ENCODE measurements around the gene GRAMD2A. TPM values are rescaled to one million over a fixed set of nuclear protein-coding genes. Genes with fewer than 3 reads are reported as not detected.

GRAMD2A gene
- total and polyA plus RNA-seq, 2 experiments from 2014 or later = 0.70 to 2.8 TPM

- Histone ChIP-seq H3K9me2 (ENCODE audit: insufficient read depth) (no peaks in the 10 kb centered on the region), H3F3A (replicated peaks; ENCODE audit: low read depth) (no peaks in the 10 kb centered on the region), H3K27me3 (ENCODE audit: insufficient read depth) (no peaks in the 10 kb centered on the region), H3K4me2 (no peak overlapping the region), H2AFZ (no peak overlapping the region), H4K20me1 (replicated peaks; ENCODE audit: insufficient read depth) (no peaks in the 10 kb centered on the region), H3K36me3 (ENCODE audit: insufficient read depth) (no peaks in the 10 kb centered on the region), H3K27ac (ENCODE audit: low read depth) (no peak overlapping the region), H3K4me1 (ENCODE audit: insufficient read depth) (no peaks in the 10 kb centered on the region), H3K79me2 (replicated peaks; ENCODE audit: insufficient read depth) (no peaks in the 10 kb centered on the region), H3K4me3 (no peak overlapping the region)
- Mint-ChIP-seq H3K27me3 (ENCODE audit: insufficient read depth, low read depth, poor library complexity) (no peaks in the 10 kb centered on the region), H3K4me3 (no peak overlapping the region), H3K27ac (no peak overlapping the region), H3K4me1 (no peaks in the 10 kb centered on the region), H3K36me3 (ENCODE audit: low read depth) (no peaks in the 10 kb centered on the region), H3K9me3 (no peaks in the 10 kb centered on the region)
- no peak for TF ChIP-seq CREB1 (CRISPR knock-in tag; IDR thresholded peaks at IDR 0.05; ENCODE audit: low read depth)
- TF ChIP-seq REST (IDR thresholded peaks at IDR 0.05; ENCODE audit: unreplicated experiment) = no peak
- no peak for TF ChIP-seq EZH2 (IDR thresholded peaks at IDR 0.05; ENCODE audit: low read depth, unreplicated experiment)
- no peak for TF ChIP-seq CTCF (conservative IDR thresholded peaks at IDR 0.05; ENCODE audit: low read depth in 2 of 2)
- no peak for TF ChIP-seq EZH2phosphoT487 (IDR thresholded peaks at IDR 0.05; ENCODE audit: unreplicated experiment)
- no peak for TF ChIP-seq NANOG (IDR thresholded peaks at IDR 0.05; ENCODE audit: borderline replicate concordance)
- no peak for TF ChIP-seq JUNB (IDR thresholded peaks at IDR 0.05; ENCODE audit: unreplicated experiment)
- ATAC-seq (no peak), DNase-seq (ENCODE audit: low spot score) (no peak)
Measured at GRCh38 chr15:72128359-72128758, 69.2 kb downstream of the GRAMD2A start.

GRCh38 chr15:72127724-72128322 lies 69.8 kb downstream of the GRAMD2A start:
- Histone ChIP-seq H3K27ac (ENCODE audit: low read depth) (no peak overlapping the region), H4K20me1 (replicated peaks; ENCODE audit: insufficient read depth) (no peaks in the 10 kb centered on the region), H3K4me3 (no peak overlapping the region), H3F3A (replicated peaks; ENCODE audit: low read depth) (no peaks in the 10 kb centered on the region), H3K79me2 (replicated peaks; ENCODE audit: insufficient read depth) (no peaks in the 10 kb centered on the region), H3K36me3 (ENCODE audit: insufficient read depth) (no peaks in the 10 kb centered on the region), H2AFZ (no peak overlapping the region), H3K27me3 (ENCODE audit: insufficient read depth) (no peaks in the 10 kb centered on the region), H3K4me1 (ENCODE audit: insufficient read depth) (no peaks in the 10 kb centered on the region), H3K9me2 (ENCODE audit: insufficient read depth) (no peaks in the 10 kb centered on the region), H3K4me2 (no peak overlapping the region)
- Mint-ChIP-seq H3K36me3 (ENCODE audit: low read depth) (no peaks in the 10 kb centered on the region), H3K4me3 (no peak overlapping the region), H3K27me3 (ENCODE audit: insufficient read depth, low read depth, poor library complexity) (no peaks in the 10 kb centered on the region), H3K27ac (no peak overlapping the region), H3K4me1 (no peaks in the 10 kb centered on the region; the same call in 2 of the 3 replicates), H3K9me3 (no peaks in the 10 kb centered on the region)
- DNase-seq (ENCODE audit: low spot score) (no peak), ATAC-seq (no peak)
- TF ChIP-seq EZH2 (IDR thresholded peaks at IDR 0.05; ENCODE audit: low read depth, unreplicated experiment) (no peak), ZNF331 (CRISPR knock-in tag; IDR thresholded peaks at IDR 0.05; ENCODE audit: low read depth) (no peak), NANOG (IDR thresholded peaks at IDR 0.05; ENCODE audit: borderline replicate concordance) (no peak), REST (IDR thresholded peaks at IDR 0.05; ENCODE audit: unreplicated experiment) (no peak), ETS1 (IDR thresholded peaks at IDR 0.05) (no peak), ZNF114 (CRISPR knock-in tag; IDR thresholded peaks at IDR 0.05) (no peak), CTCF (conservative IDR thresholded peaks at IDR 0.05; ENCODE audit: low read depth in 2 of 2) (no peak), STAT1 (IDR thresholded peaks at IDR 0.05; ENCODE audit: unreplicated experiment) (no peak), CREB1 (CRISPR knock-in tag; IDR thresholded peaks at IDR 0.05; ENCODE audit: low read depth) (no peak), JUNB (IDR thresholded peaks at IDR 0.05; ENCODE audit: unreplicated experiment) (no peak)

Data from GM23338 (cell line).